Measurements from ENCODE around the gene C15orf62.

The C15orf62 gene

DNA sequence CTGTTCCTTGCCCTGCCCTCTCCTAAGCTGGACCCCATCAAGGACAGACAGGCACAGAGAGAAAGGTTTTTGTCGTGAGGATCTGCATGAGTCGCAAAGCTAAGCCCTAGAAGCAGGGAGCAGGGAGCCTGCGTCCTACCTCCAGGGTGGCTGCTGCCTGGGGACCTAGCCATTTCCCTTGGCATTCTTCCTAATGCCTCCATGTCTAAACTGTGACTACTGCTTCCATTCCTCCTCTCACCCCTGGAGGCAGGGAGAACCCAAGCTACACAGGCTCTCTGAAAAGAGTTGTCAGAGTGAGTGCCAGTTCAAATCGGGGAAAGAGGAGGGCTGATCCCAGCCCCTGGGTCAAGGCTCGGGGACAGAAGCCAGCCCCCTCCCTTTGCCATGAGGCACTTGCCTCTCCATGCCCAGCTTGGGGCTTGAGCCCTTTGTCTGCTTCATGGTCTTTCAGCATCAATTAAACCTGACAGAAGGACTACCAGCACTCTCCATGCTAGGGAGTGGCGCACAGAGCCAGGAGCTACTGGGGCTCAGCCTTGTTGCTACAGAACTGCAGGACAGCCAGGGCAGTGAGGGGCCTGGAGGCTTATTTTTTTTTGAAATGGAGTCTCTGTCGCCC lies 3.5 kb upstream of the C15orf62 start:
- H3K4me3 ChIP-seq (ENCODE audit: low read depth, low read length): no peak overlapping the region
- TF ChIP-seq, protein P1, sequence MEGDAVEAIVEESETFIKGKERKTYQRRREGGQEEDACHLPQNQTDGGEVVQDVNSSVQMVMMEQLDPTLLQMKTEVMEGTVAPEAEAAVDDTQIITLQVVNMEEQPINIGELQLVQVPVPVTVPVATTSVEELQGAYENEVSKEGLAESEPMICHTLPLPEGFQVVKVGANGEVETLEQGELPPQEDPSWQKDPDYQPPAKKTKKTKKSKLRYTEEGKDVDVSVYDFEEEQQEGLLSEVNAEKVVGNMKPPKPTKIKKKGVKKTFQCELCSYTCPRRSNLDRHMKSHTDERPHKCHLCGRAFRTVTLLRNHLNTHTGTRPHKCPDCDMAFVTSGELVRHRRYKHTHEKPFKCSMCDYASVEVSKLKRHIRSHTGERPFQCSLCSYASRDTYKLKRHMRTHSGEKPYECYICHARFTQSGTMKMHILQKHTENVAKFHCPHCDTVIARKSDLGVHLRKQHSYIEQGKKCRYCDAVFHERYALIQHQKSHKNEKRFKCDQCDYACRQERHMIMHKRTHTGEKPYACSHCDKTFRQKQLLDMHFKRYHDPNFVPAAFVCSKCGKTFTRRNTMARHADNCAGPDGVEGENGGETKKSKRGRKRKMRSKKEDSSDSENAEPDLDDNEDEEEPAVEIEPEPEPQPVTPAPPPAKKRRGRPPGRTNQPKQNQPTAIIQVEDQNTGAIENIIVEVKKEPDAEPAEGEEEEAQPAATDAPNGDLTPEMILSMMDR (IDR thresholded peaks at IDR 0.05; ENCODE audit: borderline replicate concordance, insufficient read depth, low read depth, low read length): no peak

DNA sequence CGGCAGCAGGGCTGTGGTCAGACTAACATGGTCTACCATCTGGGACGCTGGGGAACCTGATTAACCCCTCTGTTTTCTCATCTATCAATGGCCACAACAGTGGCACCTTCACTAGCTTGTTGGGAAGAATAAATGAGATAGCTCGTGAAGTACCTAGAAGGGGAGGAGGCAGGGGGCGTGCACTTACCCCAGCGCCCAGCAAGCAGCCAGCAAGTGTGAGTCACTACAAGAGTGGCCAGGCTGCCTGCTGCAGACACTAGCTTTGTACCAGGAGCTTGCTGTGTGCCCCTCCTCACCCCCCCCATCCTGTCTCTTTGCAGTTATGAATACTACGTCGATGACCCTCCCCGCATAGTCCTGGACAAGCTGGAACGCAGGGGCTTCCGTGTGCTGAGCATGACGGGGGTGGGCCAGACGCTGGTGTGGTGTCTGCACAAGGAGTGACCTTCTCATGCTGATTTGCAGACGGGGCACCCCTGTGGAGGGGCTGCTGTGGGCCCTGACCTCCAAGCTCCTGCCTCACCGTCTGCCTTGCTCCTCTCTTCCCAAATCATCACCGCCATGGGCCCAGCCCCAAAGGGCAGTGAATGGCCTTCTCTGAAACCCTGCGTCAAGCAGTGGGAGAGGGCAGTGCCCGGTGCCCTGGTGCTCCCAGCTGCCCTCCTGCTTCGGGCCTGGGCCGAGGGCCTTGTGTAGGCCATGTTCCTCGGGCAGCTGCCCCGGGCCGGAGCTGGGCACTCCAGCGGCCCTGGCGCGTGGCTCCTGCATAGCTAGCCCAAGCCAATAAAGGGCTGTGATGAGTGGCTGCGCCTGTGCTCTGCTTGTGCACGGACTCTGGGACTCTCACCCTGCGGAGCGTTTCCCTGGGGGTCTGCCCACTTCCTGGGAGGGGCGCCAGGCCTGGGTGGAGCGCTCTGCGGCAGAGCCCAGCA lies 2.6 kb upstream of the C15orf62 start:
- TF ChIP-seq, protein P1 (IDR thresholded peaks at IDR 0.05; ENCODE audit: borderline replicate concordance, insufficient read depth, low read depth, low read length): no peak
- H3K4me3 ChIP-seq (ENCODE audit: low read depth, low read length): no peak overlapping the region

DNA sequence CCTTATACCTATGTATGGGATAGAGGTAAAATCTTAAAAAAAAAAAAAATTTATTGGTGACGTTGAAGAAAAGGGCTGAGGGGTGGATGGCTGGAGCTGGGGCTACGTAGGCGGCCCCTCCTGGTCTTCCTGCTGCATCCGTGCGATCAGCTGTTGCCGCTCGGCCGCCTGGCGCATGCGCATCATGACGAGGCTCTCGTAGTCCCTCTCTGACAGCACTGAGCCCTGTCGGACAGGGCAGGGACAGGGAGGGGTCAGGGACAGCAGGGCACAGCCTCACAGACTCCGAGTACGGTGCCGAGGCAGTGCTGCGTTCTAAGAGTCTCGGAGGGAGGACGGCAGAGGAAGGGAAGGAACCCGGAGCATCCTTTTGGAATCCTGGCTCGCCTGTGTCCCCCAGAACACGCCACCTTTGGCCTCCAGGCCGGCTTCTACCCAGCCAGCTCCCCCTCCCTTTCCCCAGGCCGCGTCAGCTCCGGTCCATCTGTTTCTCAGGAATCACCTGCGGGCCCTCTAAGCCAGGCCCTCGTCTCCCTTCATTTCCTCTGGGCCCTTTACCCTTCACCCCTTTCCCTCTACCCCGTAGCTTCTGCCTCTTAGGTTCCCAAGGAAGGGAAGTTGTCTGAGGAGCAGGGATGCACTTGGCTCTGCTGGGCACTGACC lies 1.8 kb upstream of the C15orf62 start:
- H3K4me3 ChIP-seq (ENCODE audit: low read depth, low read length): no peak overlapping the region

DNA sequence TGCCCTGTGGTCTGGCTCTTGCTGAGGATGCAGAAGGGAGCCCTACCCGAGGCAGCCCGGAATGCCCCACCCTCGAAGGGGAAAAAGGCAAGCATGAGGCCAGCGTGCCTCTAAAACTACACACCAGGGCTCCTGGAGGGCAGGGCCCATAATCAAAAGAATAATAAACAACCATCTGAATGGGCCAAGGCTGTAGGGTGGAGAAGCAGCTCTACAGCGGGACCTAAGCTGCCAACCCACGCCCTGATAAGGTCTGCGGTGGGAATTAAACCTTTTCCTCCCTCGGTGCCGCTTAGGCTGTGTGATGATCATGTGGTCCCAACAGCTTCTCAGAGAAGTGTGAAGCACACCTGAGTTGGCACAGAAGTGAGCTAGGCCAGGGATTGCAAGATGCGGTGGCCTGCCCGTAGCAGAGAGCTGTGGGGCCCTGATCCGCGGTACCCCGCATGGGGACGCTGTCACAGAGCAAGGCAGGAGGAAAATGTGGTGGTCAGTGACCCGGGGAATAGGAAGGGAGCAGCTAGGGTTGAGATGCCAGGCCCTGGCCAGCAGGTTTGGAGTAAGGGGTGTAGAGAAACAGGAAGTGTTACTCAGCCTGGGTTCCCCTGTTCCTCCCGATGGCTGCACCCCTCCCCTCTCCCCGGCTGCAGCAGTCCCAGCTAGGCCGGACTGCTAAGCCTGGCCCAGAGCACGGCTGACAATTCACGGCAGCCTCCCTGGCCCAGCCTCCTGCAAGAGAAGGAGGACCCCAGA lies 1.1 kb upstream of the C15orf62 start:
- TF ChIP-seq, protein P1 (IDR thresholded peaks at IDR 0.05; ENCODE audit: borderline replicate concordance, insufficient read depth, low read depth, low read length): no peak
- H3K4me3 ChIP-seq (ENCODE audit: low read depth, low read length): peak overlapping the region; percentile 39

More for the DNA sequence above, 1.8 kb upstream of the C15orf62 start:
- TF ChIP-seq, protein P1 (IDR thresholded peaks at IDR 0.05; ENCODE audit: borderline replicate concordance, insufficient read depth, low read depth, low read length): no peak

DNA sequence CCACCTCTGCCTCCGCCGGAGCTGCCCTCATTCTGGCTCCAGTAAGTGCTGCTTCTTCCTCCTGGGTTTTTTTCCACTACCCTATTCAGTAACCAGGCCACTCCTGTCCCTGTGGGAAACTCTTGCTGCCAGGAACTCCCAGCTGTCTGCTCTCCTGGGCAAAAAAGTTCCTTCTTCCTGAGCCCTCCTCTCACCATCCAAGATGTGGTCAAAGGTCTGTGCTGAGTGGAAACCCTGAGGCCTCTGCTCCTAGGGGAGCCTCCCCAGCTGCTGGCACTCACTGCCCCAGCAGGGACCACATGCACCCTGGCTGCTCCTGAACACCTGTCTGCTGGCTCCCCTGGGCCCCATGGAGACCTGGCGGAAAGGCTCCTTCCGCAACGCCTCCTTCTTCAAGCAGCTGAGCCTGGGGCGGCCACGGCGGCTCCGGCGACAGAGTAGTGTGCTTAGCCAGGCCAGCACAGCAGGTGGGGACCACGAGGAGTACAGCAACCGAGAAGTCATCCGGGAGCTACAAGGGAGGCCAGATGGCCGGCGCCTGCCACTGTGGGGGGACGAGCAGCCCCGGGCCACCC lies 454 bp downstream of the C15orf62 start:
- TF ChIP-seq, protein P1 (IDR thresholded peaks at IDR 0.05; ENCODE audit: borderline replicate concordance, insufficient read depth, low read depth, low read length): no peak
- peak overlapping the region; percentile 26 for H3K4me3 ChIP-seq (ENCODE audit: low read depth, low read length)

DNA sequence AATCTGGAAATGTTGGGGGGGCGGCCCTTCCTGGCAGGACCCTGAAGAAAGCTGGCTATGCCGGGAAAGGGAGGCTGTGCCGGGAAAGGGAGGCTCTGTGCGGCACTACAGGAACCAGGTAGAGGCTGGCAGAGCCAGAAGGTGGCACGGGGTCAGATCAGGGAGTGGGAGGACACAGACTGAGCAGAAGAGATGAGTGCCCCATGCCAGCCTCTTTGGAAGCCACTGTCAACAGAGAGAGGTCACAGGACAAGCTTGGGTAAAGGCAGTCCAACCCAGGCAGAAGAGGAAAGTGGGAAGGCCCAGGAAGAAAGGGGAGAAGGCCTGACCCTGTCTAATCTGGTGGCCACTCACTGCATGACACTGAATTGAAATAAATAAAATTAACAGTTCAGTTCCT lies 1.5 kb downstream of the C15orf62 start:
- TF ChIP-seq, protein P1 (IDR thresholded peaks at IDR 0.05; ENCODE audit: borderline replicate concordance, insufficient read depth, low read depth, low read length): no peak
- H3K4me3 ChIP-seq (ENCODE audit: low read depth, low read length): no peak overlapping the region

All from GM12875 (cell line).